Liver (tissue), 3 donors: ENCODE data around the gene NECTIN1.

Source experiments
- EGR1 ChIP-seq, 2 donors: IDR thresholded peaks; 2 replicates each; pipeline ENCODE4 v1.6.1; 2016 to 2018; ENCODE audit warnings: antibody characterized with exemption in 2 of 2, low read depth in 2 of 2
- FOXA2 ChIP-seq: IDR thresholded peaks from 2 replicates; pipeline ENCODE4 v1.6.1; 2016; ENCODE audit warnings: antibody characterized with exemption
- HNF4A ChIP-seq, 2 donors: conservative IDR thresholded peaks; 2 replicates each; pipeline ENCODE4 v1.6.1; 2016; ENCODE audit warnings: antibody characterized with exemption in 2 of 2, mild to moderate bottlenecking in 2 of 2
- JUND ChIP-seq, 2 donors: IDR thresholded peaks; 2 replicates each; pipeline ENCODE4 v1.6.1; 2016; ENCODE audit warnings: antibody characterized with exemption in 2 of 2
- NR2F2 ChIP-seq: IDR thresholded peaks from 2 replicates; pipeline ENCODE4 v1.6.1; 2016; ENCODE audit warnings: antibody characterized with exemption
- RAD21 ChIP-seq, 2 donors: IDR thresholded peaks; 2 replicates each; pipeline ENCODE4 v1.6.1; 2016; ENCODE audit warnings: antibody characterized with exemption in 2 of 2, mild to moderate bottlenecking in 2 of 2
- RXRA ChIP-seq, 2 donors: IDR thresholded peaks; 2 replicates each; pipeline ENCODE4 v1.6.1; 2017 to 2018; ENCODE audit warnings: antibody characterized with exemption in 2 of 2, mild to moderate bottlenecking in 1 of 2
- SP1 ChIP-seq: IDR thresholded peaks from 2 replicates; pipeline ENCODE4 v1.6.1; 2018; ENCODE audit warnings: antibody characterized with exemption, mild to moderate bottlenecking
- YY1 ChIP-seq: IDR thresholded peaks from 2 replicates; pipeline ENCODE4 v1.6.1; 2016; ENCODE audit warnings: antibody characterized with exemption, mild to moderate bottlenecking
- TF ChIP-seq, protein P1 (sequence below): fragments of 150-350 bp; IDR thresholded peaks from 2 replicates; pipeline ENCODE4 v1.5.1; 2017; ENCODE audit warnings: improper control_type of control experiment, low read depth, low read length; ENCODE audit not compliant: missing input control
- TF ChIP-seq, protein P2 (sequence below): IDR thresholded peaks from 2 replicates; pipeline ENCODE4 v1.6.1; 2016; ENCODE audit warnings: antibody characterized with exemption
- TF ChIP-seq, protein P3 (sequence below): IDR thresholded peaks from 2 replicates; pipeline ENCODE4 v1.6.1; 2016; ENCODE audit warnings: antibody characterized with exemption
- TF ChIP-seq, protein P4 (sequence below): IDR thresholded peaks from 2 replicates; pipeline ENCODE4 v1.6.1; 2016; ENCODE audit warnings: antibody characterized with exemption, mild to moderate bottlenecking
- TF ChIP-seq, protein P5 (sequence below): IDR thresholded peaks from 2 replicates; pipeline ENCODE4 v1.6.1; 2016; ENCODE audit warnings: antibody characterized with exemption
- donor health status: healthy.
- donor health status: healthy.

DNA sequence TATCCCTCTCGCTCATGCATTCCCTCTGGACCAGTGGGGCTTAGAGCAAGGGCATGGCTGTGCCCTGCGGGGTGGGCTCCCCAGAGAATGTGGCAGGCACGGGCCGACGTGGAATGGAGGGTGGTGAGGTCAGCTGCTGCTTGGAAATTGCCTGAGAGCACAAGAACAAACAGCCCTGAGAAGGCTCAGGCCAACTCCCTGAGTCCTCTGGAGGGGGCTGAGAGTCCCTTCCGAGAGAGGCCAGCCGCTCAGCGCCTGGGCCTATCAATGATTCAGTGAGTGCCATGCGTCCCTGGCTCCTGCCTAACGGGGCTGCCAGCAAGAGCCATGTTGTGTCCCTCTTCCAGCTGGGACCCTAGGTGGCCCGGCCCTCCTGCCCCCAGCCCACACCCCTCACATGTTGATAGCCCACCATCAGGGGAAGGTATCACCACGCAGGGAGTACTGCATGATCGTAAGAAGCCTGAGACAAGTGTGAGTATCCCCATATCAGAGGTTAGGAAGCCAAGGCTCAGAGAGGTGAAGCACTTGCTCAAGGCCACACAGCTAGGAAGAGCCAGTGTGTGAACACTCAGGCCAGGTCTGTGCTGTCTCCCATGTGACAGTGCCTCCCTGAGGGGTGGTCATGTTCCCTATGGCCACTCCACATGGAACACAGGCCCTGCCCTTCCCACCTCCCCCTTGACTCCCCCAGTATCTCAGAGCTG lies 55.8 kb downstream of the NECTIN1 start:
- TF ChIP-seq RAD21 (IDR thresholded peaks at IDR 0.05) (no peak), JUND (IDR thresholded peaks at IDR 0.05) (no peak), YY1 (no peak), FOXA2 (no peak), RXRA (IDR thresholded peaks at IDR 0.05) (no peak), HNF4A (conservative IDR thresholded peaks at IDR 0.05) (no peak), EGR1 (IDR thresholded peaks at IDR 0.05; ENCODE audit: low read depth in 2 of 2) (no peak), NR2F2 (no peak), SP1 (no peak)
- TF ChIP-seq, protein P1, sequence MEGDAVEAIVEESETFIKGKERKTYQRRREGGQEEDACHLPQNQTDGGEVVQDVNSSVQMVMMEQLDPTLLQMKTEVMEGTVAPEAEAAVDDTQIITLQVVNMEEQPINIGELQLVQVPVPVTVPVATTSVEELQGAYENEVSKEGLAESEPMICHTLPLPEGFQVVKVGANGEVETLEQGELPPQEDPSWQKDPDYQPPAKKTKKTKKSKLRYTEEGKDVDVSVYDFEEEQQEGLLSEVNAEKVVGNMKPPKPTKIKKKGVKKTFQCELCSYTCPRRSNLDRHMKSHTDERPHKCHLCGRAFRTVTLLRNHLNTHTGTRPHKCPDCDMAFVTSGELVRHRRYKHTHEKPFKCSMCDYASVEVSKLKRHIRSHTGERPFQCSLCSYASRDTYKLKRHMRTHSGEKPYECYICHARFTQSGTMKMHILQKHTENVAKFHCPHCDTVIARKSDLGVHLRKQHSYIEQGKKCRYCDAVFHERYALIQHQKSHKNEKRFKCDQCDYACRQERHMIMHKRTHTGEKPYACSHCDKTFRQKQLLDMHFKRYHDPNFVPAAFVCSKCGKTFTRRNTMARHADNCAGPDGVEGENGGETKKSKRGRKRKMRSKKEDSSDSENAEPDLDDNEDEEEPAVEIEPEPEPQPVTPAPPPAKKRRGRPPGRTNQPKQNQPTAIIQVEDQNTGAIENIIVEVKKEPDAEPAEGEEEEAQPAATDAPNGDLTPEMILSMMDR, result no peak
- TF ChIP-seq, protein P2, sequence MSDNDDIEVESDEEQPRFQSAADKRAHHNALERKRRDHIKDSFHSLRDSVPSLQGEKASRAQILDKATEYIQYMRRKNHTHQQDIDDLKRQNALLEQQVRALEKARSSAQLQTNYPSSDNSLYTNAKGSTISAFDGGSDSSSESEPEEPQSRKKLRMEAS, result no peak
- TF ChIP-seq, protein P3, sequence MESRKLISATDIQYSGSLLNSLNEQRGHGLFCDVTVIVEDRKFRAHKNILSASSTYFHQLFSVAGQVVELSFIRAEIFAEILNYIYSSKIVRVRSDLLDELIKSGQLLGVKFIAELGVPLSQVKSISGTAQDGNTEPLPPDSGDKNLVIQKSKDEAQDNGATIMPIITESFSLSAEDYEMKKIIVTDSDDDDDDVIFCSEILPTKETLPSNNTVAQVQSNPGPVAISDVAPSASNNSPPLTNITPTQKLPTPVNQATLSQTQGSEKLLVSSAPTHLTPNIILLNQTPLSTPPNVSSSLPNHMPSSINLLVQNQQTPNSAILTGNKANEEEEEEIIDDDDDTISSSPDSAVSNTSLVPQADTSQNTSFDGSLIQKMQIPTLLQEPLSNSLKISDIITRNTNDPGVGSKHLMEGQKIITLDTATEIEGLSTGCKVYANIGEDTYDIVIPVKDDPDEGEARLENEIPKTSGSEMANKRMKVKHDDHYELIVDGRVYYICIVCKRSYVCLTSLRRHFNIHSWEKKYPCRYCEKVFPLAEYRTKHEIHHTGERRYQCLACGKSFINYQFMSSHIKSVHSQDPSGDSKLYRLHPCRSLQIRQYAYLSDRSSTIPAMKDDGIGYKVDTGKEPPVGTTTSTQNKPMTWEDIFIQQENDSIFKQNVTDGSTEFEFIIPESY, result no peak
- TF ChIP-seq, protein P4, sequence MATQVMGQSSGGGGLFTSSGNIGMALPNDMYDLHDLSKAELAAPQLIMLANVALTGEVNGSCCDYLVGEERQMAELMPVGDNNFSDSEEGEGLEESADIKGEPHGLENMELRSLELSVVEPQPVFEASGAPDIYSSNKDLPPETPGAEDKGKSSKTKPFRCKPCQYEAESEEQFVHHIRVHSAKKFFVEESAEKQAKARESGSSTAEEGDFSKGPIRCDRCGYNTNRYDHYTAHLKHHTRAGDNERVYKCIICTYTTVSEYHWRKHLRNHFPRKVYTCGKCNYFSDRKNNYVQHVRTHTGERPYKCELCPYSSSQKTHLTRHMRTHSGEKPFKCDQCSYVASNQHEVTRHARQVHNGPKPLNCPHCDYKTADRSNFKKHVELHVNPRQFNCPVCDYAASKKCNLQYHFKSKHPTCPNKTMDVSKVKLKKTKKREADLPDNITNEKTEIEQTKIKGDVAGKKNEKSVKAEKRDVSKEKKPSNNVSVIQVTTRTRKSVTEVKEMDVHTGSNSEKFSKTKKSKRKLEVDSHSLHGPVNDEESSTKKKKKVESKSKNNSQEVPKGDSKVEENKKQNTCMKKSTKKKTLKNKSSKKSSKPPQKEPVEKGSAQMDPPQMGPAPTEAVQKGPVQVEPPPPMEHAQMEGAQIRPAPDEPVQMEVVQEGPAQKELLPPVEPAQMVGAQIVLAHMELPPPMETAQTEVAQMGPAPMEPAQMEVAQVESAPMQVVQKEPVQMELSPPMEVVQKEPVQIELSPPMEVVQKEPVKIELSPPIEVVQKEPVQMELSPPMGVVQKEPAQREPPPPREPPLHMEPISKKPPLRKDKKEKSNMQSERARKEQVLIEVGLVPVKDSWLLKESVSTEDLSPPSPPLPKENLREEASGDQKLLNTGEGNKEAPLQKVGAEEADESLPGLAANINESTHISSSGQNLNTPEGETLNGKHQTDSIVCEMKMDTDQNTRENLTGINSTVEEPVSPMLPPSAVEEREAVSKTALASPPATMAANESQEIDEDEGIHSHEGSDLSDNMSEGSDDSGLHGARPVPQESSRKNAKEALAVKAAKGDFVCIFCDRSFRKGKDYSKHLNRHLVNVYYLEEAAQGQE, result no peak
- TF ChIP-seq, protein P5, sequence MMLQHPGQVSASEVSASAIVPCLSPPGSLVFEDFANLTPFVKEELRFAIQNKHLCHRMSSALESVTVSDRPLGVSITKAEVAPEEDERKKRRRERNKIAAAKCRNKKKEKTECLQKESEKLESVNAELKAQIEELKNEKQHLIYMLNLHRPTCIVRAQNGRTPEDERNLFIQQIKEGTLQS, result no peak
